Osteocyte (in vitro differentiated cells): ENCODE data around the gene CYRIA. TPM values are rescaled to one million over a fixed set of nuclear protein-coding genes. Genes with fewer than 3 reads are reported as not detected.

Experiments
- DNase-seq: peaks from one replicate; pipeline ENCODE4 v3.0.0; 2021; ENCODE audit warnings: mixed read lengths; ENCODE audit not compliant: unreplicated experiment; ENCODE audit errors: extremely low spot score
- H3K27ac Mint-ChIP-seq: one replicate; pipeline ENCODE4 v1.8.0; 2021; ENCODE audit warnings: mild to moderate bottlenecking, mixed read lengths; ENCODE audit not compliant: unreplicated experiment
- H3K27me3 Mint-ChIP-seq: one replicate; pipeline ENCODE4 v1.8.0; 2021; ENCODE audit warnings: mixed read lengths; ENCODE audit not compliant: unreplicated experiment
- H3K36me3 Mint-ChIP-seq: one replicate; pipeline ENCODE4 v1.8.0; 2021; ENCODE audit warnings: mixed read lengths; ENCODE audit not compliant: unreplicated experiment
- H3K4me1 Mint-ChIP-seq: one replicate; pipeline ENCODE4 v1.8.0; 2021; ENCODE audit warnings: mixed read lengths; ENCODE audit not compliant: unreplicated experiment
- H3K4me3 Mint-ChIP-seq: one replicate; pipeline ENCODE4 v1.8.0; 2021; ENCODE audit warnings: mild to moderate bottlenecking, moderate library complexity, mixed read lengths; ENCODE audit not compliant: unreplicated experiment
- H3K9me3 Mint-ChIP-seq: one replicate; pipeline ENCODE4 v1.8.0; 2021; ENCODE audit warnings: mixed read lengths; ENCODE audit not compliant: unreplicated experiment
- total RNA-seq: library from RNA; stranded (reverse); gene quantifications from 2 replicates; pipeline ENCODE4 v1.2.1, GENCODE V29; 2021
- TF ChIP-seq, protein P1 (sequence below): fragments of 200-600 bp; sonication (generic); IDR thresholded peaks from 2 replicates; pipeline ENCODE4 v1.5.0; 2021; ENCODE audit warnings: antibody characterized with exemption, mild to moderate bottlenecking, moderate library complexity

The CYRIA gene
- total RNA-seq, 1 donor from 2014 or later = 2.8 TPM

DNA sequence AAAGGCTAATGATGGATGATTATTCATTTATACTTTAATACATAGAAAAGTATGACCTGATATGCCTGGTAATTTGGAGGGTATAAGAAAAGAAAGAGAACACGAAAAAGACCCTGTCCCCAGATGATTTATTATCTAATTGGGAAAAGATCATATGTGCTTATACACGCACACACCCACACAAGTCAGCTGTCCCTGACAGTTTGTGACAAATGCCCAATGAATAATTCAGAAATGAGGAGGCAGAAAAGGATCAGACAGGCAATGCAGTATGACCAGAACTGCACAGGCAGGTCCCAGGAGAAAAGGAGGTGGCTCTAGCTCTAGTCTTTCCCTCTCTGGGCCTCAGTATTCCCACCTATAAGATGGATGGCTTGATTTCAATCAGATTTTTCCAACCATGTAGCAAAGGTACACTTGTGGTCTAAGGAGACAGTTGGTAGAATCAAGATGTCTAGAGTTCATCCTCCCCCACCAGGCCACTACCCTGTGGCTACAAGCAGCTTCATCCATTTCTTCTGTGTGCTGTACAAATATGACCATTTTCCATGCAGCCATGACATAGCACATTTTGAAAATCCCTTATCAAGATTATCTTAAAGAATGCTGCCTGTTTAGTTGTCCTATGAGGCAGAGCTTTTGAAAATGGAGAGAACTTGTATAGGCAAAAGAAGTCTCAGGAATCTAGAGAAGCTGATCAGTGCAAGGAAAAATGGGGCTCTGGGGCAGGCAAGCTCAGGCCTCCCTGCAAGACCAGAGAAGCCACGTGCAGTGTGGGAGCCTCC lies 19.7 kb downstream of the CYRIA start:
- H3K4me3 Mint-ChIP-seq = no peak overlapping the region
- TF ChIP-seq, protein P1, sequence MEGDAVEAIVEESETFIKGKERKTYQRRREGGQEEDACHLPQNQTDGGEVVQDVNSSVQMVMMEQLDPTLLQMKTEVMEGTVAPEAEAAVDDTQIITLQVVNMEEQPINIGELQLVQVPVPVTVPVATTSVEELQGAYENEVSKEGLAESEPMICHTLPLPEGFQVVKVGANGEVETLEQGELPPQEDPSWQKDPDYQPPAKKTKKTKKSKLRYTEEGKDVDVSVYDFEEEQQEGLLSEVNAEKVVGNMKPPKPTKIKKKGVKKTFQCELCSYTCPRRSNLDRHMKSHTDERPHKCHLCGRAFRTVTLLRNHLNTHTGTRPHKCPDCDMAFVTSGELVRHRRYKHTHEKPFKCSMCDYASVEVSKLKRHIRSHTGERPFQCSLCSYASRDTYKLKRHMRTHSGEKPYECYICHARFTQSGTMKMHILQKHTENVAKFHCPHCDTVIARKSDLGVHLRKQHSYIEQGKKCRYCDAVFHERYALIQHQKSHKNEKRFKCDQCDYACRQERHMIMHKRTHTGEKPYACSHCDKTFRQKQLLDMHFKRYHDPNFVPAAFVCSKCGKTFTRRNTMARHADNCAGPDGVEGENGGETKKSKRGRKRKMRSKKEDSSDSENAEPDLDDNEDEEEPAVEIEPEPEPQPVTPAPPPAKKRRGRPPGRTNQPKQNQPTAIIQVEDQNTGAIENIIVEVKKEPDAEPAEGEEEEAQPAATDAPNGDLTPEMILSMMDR = no peak
- peaks cover 17% of the 10 kb centered on the region for H3K4me1 Mint-ChIP-seq
- peaks cover 3% of the 10 kb centered on the region for H3K27me3 Mint-ChIP-seq
- no peak overlapping the region for H3K27ac Mint-ChIP-seq
- no peak for DNase-seq
- H3K9me3 Mint-ChIP-seq = no peaks in the 10 kb centered on the region
- H3K36me3 Mint-ChIP-seq = no peaks in the 10 kb centered on the region

DNA sequence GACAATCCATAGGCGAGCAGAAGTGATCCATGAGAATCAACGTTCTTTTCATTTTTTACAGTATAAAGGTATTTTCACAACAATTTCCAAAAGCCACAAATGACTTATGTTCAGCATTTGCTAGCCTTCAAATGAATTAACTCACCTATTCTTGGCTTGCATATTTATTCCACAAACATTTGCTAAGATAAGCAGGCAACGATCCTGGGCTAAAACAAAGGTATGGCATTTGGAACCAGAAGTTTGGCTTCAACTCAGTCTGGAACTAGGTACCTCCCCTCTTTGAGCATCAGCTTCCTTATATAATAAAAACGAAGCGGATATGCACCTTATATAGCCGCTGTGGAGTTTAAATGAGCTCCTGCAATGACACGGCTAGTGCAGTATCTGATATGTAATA lies 20.5 kb downstream of the CYRIA start:
- peaks cover 3% of the 10 kb centered on the region for H3K27me3 Mint-ChIP-seq
- TF ChIP-seq, protein P1 = no peak
- H3K4me3 Mint-ChIP-seq = no peak overlapping the region
- no peak for DNase-seq
- H3K36me3 Mint-ChIP-seq = no peaks in the 10 kb centered on the region
- H3K4me1 Mint-ChIP-seq = peaks cover 8% of the 10 kb centered on the region
- no peaks in the 10 kb centered on the region for H3K9me3 Mint-ChIP-seq
- H3K27ac Mint-ChIP-seq = no peak overlapping the region

DNA sequence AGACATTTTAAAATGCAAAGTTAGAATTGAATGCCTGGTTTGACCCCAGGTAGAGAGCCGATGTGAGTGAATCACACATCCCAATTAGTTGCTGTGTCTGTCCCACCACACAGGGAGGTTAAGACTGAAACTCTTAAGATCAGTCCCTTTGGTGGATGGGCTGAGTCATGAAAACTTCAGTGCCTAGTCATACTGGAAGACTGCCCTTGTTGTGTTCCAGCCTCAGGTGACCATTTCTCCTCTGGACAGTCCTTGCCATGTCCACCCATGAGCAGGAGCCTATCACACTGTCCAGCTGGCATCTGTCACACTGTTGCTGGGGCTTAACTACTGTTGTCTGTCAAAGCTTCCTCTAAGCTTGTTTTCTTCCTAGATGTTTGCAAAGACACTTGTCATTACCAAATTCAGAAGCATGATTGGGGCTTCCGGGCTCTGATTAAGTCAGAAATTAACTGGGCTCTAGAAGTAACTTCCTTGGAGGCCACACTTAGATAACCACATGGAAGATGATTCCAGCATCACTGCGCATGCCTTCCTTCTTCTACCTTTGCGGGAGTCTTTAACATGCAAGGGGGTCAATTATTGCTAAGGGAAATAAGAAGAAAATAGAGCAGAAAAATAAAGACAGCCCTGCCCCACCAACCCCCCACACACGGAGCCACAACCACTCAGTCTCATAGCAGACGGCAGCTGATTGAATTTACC lies 21.3 kb downstream of the CYRIA start:
- no peak for DNase-seq
- Mint-ChIP-seq H3K4me1 (peaks cover under 1% of the 10 kb centered on the region), H3K4me3 (no peak overlapping the region), H3K36me3 (no peaks in the 10 kb centered on the region), H3K9me3 (no peaks in the 10 kb centered on the region), H3K27ac (no peak overlapping the region), H3K27me3 (peaks cover 3% of the 10 kb centered on the region)
- TF ChIP-seq, protein P1 = no peak

DNA sequence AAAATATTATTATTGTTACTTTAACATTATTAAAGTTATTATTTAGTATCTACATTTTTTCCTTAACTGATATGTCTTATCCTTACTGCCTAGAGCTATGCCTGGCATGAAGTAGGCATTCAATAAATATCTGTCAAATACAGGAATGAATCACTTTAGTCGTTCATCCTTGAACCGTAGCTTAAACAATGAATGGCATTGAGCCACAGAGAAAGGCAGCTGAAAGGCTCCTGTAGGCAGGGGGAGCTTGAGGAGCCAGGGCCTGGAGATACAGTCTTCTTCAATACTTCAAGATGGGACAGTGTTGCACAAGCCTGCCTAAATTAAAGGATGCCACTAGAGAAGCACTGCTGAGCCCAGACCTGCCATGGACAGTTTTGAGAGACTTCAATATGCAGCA lies 22.5 kb downstream of the CYRIA start:
- Mint-ChIP-seq H3K4me1 (no peaks in the 10 kb centered on the region), H3K36me3 (no peaks in the 10 kb centered on the region), H3K27me3 (peaks cover 3% of the 10 kb centered on the region), H3K4me3 (no peak overlapping the region), H3K9me3 (no peaks in the 10 kb centered on the region), H3K27ac (no peak overlapping the region)
- TF ChIP-seq, protein P1 = no peak
- DNase-seq = no peak

DNA sequence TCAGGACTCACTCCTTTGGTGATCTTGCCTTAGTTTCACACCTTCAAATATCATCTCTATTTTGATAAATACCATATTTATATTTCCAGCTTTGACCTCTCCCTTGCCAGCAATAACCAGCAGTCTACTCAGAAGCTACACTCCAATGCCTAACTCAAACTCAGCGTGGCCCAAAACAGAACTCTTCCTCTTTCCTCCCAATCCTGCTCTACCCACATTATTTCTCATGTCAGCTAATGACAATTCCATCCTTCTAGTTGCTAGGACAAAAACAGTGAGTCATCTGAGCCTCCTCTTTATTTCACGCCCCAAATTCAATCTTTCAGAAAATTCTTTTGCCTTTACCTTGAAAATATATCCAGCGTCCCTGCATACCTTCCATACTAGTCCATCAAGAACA lies 23.5 kb downstream of the CYRIA start:
- Mint-ChIP-seq H3K9me3 (no peaks in the 10 kb centered on the region), H3K27me3 (peaks cover 3% of the 10 kb centered on the region), H3K27ac (no peak overlapping the region), H3K4me3 (no peak overlapping the region), H3K36me3 (no peaks in the 10 kb centered on the region), H3K4me1 (no peaks in the 10 kb centered on the region)
- DNase-seq = no peak
- TF ChIP-seq, protein P1 = no peak
